Myocyte (in vitro differentiated cells): ENCODE results near the gene EXOC3L2. TPM values are rescaled to one million over a fixed set of nuclear protein-coding genes. Genes with fewer than 3 reads are reported as not detected.

Source experiments
- DNase-seq: peaks from one replicate; pipeline ENCODE4 v3.0.0-alpha.2; 2012; ENCODE audit warnings: low read depth
- total RNA-seq: library from RNA; depleted of rRNA; stranded (reverse); fragments of >200 nt; gene quantifications from 2 replicates; pipeline ENCODE4 v1.2.3, GENCODE V29; 2014

EXOC3L2 gene
- total RNA-seq, 1 donor from 2014 or later: not detected

- DNase-seq: no peak
Measured at GRCh38 chr19:45223879-45224278, 21.3 kb downstream of the EXOC3L2 start.

GRCh38 chr19:45222724-45223123 lies 22.5 kb downstream of the EXOC3L2 start:
- no peak for DNase-seq

GRCh38 chr19:45218911-45219743 lies 26.1 kb downstream of the EXOC3L2 start:
- no peak for DNase-seq

- no peak for DNase-seq
Measured at GRCh38 chr19:45218426-45218825, 26.8 kb downstream of the EXOC3L2 start.

GRCh38 chr19:45217957-45218334 lies 27.3 kb downstream of the EXOC3L2 start:
- no peak for DNase-seq

GRCh38 chr19:45217193-45217956 lies 27.8 kb downstream of the EXOC3L2 start:
- DNase-seq: no peak

GRCh38 chr19:45216667-45217066 lies 28.5 kb downstream of the EXOC3L2 start:
- DNase-seq: no peak

- no peak for DNase-seq
Measured at GRCh38 chr19:45215391-45216191, 29.6 kb downstream of the EXOC3L2 start.

- no peak for DNase-seq
Measured at GRCh38 chr19:45213031-45213430, 32.2 kb downstream of the EXOC3L2 start.

GRCh38 chr19:45211751-45212381 lies 33.3 kb downstream of the EXOC3L2 start:
- no peak for DNase-seq

- no peak for DNase-seq
Measured at GRCh38 chr19:45206328-45206727, 38.9 kb downstream of the EXOC3L2 start.

GRCh38 chr19:45205810-45206209 lies 39.4 kb downstream of the EXOC3L2 start:
- no peak for DNase-seq

GRCh38 chr19:45202637-45203036 lies 42.6 kb downstream of the EXOC3L2 start:
- DNase-seq: no peak

GRCh38 chr19:45200568-45200967 lies 44.6 kb downstream of the EXOC3L2 start:
- peak; percentile 35 for DNase-seq

- no peak for DNase-seq
Measured at GRCh38 chr19:45195764-45196163, 49.4 kb downstream of the EXOC3L2 start.

- DNase-seq: no peak
Measured at GRCh38 chr19:45191375-45191774, 53.8 kb downstream of the EXOC3L2 start.

- no peak for DNase-seq
Measured at GRCh38 chr19:45189971-45190370, 55.2 kb downstream of the EXOC3L2 start.

GRCh38 chr19:45187421-45188100 lies 57.6 kb downstream of the EXOC3L2 start:
- DNase-seq: no peak

GRCh38 chr19:45186509-45187334 lies 58.5 kb downstream of the EXOC3L2 start:
- DNase-seq: no peak

GRCh38 chr19:45184115-45184514 lies 61.1 kb downstream of the EXOC3L2 start:
- DNase-seq: no peak
